Liver (tissue), 9 donors: ENCODE measurements around the gene AIG1. TPM values are rescaled to one million over a fixed set of nuclear protein-coding genes. Genes with fewer than 3 reads are reported as not detected.

Experiments
- DNase-seq: peaks from one replicate; pipeline ENCODE4 v3.0.0-alpha.2; 2017; ENCODE audit warnings: low spot score
- H3K27ac ChIP-seq, 2 donors: one replicate each; pipeline ENCODE4 v1.7.0; 2013; ENCODE audit warnings: inconsistent platforms in 2 of 2, low read length in 2 of 2, control low read depth in 1 of 2, low read depth in 1 of 2, mild to moderate bottlenecking in 1 of 2
- H3K27me3 ChIP-seq, 4 donors: one replicate each; pipeline versions ENCODE4 v1.6.1 to v1.7.0; 2013; ENCODE audit warnings: low read length in 3 of 4, inconsistent platforms in 1 of 4, mild to moderate bottlenecking in 1 of 4, moderate library complexity in 1 of 4; ENCODE audit not compliant: control insufficient read depth in 4 of 4, insufficient read depth in 4 of 4
- H3K36me3 ChIP-seq, 4 donors: one replicate each; pipeline versions ENCODE4 v1.6.1 to v1.7.0; 2013; ENCODE audit warnings: low read length in 3 of 4, mild to moderate bottlenecking in 3 of 4, low read depth in 1 of 4, moderate library complexity in 1 of 4; ENCODE audit not compliant: control insufficient read depth in 4 of 4, insufficient read depth in 3 of 4
- H3K4me1 ChIP-seq, 4 donors: one replicate each; pipeline versions ENCODE4 v1.6.1 to v1.7.0; 2013; ENCODE audit warnings: low read length in 3 of 4, mild to moderate bottlenecking in 3 of 4, moderate library complexity in 1 of 4; ENCODE audit not compliant: control insufficient read depth in 4 of 4, insufficient read depth in 4 of 4
- H3K4me3 ChIP-seq, 3 donors: one replicate each; pipeline versions ENCODE4 v1.6.1 to v1.7.0; 2013; ENCODE audit warnings: low read length in 3 of 3, control low read depth in 1 of 3, low read depth in 1 of 3, mild to moderate bottlenecking in 1 of 3
- H3K9ac ChIP-seq, 2 donors: one replicate each; pipeline ENCODE4 v1.7.0; 2013; ENCODE audit warnings: low read length in 2 of 2, mild to moderate bottlenecking in 2 of 2, moderate library complexity in 2 of 2, control low read depth in 1 of 2, low read depth in 1 of 2
- H3K9me3 ChIP-seq, 4 donors: one replicate each; pipeline versions ENCODE4 v1.6.1 to v1.7.0; 2013; ENCODE audit warnings: low read length in 3 of 4; ENCODE audit not compliant: control insufficient read depth in 4 of 4
- FOXA1 ChIP-seq: IDR thresholded peaks from 2 replicates; pipeline ENCODE4 v1.6.1; 2016; ENCODE audit warnings: antibody characterized with exemption
- FOXA2 ChIP-seq: IDR thresholded peaks from 2 replicates; pipeline ENCODE4 v1.6.1; 2016; ENCODE audit warnings: antibody characterized with exemption
- GABPA ChIP-seq, 2 donors: IDR thresholded peaks in 1 of 2; conservative IDR thresholded peaks in 1 of 2; 2 replicates each; pipeline ENCODE4 v1.6.1; 2016; ENCODE audit warnings: antibody characterized with exemption in 2 of 2, mild to moderate bottlenecking in 1 of 2, moderate library complexity in 1 of 2
- HNF4A ChIP-seq, 2 donors: conservative IDR thresholded peaks; 2 replicates each; pipeline ENCODE4 v1.6.1; 2016; ENCODE audit warnings: antibody characterized with exemption in 2 of 2, mild to moderate bottlenecking in 2 of 2
- HNF4G ChIP-seq: IDR thresholded peaks from 2 replicates; pipeline ENCODE4 v1.6.1; 2016; ENCODE audit warnings: antibody characterized with exemption
- JUND ChIP-seq, 2 donors: IDR thresholded peaks; 2 replicates each; pipeline ENCODE4 v1.6.1; 2016; ENCODE audit warnings: antibody characterized with exemption in 2 of 2
- NR2F2 ChIP-seq: IDR thresholded peaks from 2 replicates; pipeline ENCODE4 v1.6.1; 2016; ENCODE audit warnings: antibody characterized with exemption
- RAD21 ChIP-seq, 2 donors: IDR thresholded peaks; 2 replicates each; pipeline ENCODE4 v1.6.1; 2016; ENCODE audit warnings: antibody characterized with exemption in 2 of 2, mild to moderate bottlenecking in 2 of 2
- RXRA ChIP-seq, 2 donors: IDR thresholded peaks; 2 replicates each; pipeline ENCODE4 v1.6.1; 2017 to 2018; ENCODE audit warnings: antibody characterized with exemption in 2 of 2, mild to moderate bottlenecking in 1 of 2
- SP1 ChIP-seq: IDR thresholded peaks from 2 replicates; pipeline ENCODE4 v1.6.1; 2018; ENCODE audit warnings: antibody characterized with exemption, mild to moderate bottlenecking
- TAF1 ChIP-seq: conservative IDR thresholded peaks from 2 replicates; pipeline ENCODE4 v1.6.1; 2016; ENCODE audit warnings: antibody characterized with exemption, mild to moderate bottlenecking
- YY1 ChIP-seq: IDR thresholded peaks from 2 replicates; pipeline ENCODE4 v1.6.1; 2016; ENCODE audit warnings: antibody characterized with exemption, mild to moderate bottlenecking
- WGBS: extraction: QIAGEN DNeasy Blood & Tissue Kit; methylation state at CpG from one replicate; pipeline ENCODE4 v1.1.7; 2013; 5-methylcytosine and 5-hydroxymethylcytosine counted together
- polyA plus RNA-seq, 2 donors: library from polyadenylated mRNA; stranded (reverse) in 1 of 2; unstranded in 1 of 2; fragments of 200-250 nt in 1 of 2; fragments of >200 nt in 1 of 2; fragmentation: Nextera tagmentation in 1 of 2; extraction: Ambion mirVana in 1 of 2; gene quantifications; one replicate each; pipeline versions ENCODE4 v1.2.1 to v1.2.3, GENCODE V29; 2013 to 2015
- total RNA-seq, 2 donors: library from RNA; depleted of rRNA; stranded (reverse); fragments of >200 nt; gene quantifications; one replicate each; pipeline ENCODE4 v1.2.3, GENCODE V29; 2014
- TF ChIP-seq, protein P1 (sequence below): IDR thresholded peaks from 2 replicates; pipeline ENCODE4 v1.6.1; 2016; ENCODE audit warnings: antibody characterized with exemption, mild to moderate bottlenecking
- TF ChIP-seq, protein P2 (sequence below): IDR thresholded peaks from 2 replicates; pipeline ENCODE4 v1.6.1; 2016; ENCODE audit warnings: antibody characterized with exemption
- TF ChIP-seq, protein P3 (sequence below): IDR thresholded peaks from 2 replicates; pipeline ENCODE4 v1.6.1; 2016; ENCODE audit warnings: antibody characterized with exemption
- TF ChIP-seq, protein P4 (sequence below): fragments of 150-350 bp; IDR thresholded peaks from 2 replicates; pipeline ENCODE4 v1.5.1; 2017; ENCODE audit warnings: improper control_type of control experiment, low read depth, low read length; ENCODE audit not compliant: missing input control
- TF ChIP-seq, protein P5 (sequence below): IDR thresholded peaks from 2 replicates; pipeline ENCODE4 v1.6.1; 2016; ENCODE audit warnings: antibody characterized with exemption
- donor health status: healthy.
- donor health status: healthy.
- donor health status: healthy.
- donor health status: healthy.
- donor health status: healthy.

Gene AIG1
- total and polyA plus RNA-seq, 4 donors, result 74.8 to 169 (median 121) TPM

DNA sequence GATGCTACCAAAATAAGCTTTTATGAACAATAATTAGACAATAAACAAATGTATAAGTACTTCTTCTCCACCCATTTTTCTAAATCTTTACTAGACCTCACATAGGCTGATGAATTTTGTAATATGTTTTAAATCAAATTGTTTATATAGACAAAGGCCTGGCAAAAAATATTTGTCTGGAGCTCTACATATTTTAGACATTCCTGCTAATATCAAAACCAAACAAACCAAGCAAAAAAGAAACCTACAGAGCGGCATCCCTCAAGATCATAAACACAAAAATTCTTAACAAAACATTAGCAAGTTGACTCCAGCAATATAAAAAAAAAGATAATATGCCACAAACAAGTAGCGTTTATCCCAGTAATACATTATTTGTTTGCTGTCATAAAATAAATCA is 302.6 kb downstream of the AIG1 start:
- TF ChIP-seq SP1, result no peak
- no peak for TF ChIP-seq FOXA1
- TF ChIP-seq JUND (IDR thresholded peaks at IDR 0.05), result no peak
- TF ChIP-seq FOXA2, result no peak
- TF ChIP-seq YY1, result no peak
- TF ChIP-seq, protein P1, sequence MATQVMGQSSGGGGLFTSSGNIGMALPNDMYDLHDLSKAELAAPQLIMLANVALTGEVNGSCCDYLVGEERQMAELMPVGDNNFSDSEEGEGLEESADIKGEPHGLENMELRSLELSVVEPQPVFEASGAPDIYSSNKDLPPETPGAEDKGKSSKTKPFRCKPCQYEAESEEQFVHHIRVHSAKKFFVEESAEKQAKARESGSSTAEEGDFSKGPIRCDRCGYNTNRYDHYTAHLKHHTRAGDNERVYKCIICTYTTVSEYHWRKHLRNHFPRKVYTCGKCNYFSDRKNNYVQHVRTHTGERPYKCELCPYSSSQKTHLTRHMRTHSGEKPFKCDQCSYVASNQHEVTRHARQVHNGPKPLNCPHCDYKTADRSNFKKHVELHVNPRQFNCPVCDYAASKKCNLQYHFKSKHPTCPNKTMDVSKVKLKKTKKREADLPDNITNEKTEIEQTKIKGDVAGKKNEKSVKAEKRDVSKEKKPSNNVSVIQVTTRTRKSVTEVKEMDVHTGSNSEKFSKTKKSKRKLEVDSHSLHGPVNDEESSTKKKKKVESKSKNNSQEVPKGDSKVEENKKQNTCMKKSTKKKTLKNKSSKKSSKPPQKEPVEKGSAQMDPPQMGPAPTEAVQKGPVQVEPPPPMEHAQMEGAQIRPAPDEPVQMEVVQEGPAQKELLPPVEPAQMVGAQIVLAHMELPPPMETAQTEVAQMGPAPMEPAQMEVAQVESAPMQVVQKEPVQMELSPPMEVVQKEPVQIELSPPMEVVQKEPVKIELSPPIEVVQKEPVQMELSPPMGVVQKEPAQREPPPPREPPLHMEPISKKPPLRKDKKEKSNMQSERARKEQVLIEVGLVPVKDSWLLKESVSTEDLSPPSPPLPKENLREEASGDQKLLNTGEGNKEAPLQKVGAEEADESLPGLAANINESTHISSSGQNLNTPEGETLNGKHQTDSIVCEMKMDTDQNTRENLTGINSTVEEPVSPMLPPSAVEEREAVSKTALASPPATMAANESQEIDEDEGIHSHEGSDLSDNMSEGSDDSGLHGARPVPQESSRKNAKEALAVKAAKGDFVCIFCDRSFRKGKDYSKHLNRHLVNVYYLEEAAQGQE, result no peak
- no peak for TF ChIP-seq RXRA (IDR thresholded peaks at IDR 0.05)
- TF ChIP-seq GABPA (IDR thresholded peaks at IDR 0.05 in 1 of 2, conservative IDR thresholded peaks at IDR 0.05 in 1 of 2), result no peak
- TF ChIP-seq, protein P2, sequence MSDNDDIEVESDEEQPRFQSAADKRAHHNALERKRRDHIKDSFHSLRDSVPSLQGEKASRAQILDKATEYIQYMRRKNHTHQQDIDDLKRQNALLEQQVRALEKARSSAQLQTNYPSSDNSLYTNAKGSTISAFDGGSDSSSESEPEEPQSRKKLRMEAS, result no peak
- TF ChIP-seq, protein P3, sequence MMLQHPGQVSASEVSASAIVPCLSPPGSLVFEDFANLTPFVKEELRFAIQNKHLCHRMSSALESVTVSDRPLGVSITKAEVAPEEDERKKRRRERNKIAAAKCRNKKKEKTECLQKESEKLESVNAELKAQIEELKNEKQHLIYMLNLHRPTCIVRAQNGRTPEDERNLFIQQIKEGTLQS, result no peak
- TF ChIP-seq HNF4G, result no peak
- TF ChIP-seq, protein P4, sequence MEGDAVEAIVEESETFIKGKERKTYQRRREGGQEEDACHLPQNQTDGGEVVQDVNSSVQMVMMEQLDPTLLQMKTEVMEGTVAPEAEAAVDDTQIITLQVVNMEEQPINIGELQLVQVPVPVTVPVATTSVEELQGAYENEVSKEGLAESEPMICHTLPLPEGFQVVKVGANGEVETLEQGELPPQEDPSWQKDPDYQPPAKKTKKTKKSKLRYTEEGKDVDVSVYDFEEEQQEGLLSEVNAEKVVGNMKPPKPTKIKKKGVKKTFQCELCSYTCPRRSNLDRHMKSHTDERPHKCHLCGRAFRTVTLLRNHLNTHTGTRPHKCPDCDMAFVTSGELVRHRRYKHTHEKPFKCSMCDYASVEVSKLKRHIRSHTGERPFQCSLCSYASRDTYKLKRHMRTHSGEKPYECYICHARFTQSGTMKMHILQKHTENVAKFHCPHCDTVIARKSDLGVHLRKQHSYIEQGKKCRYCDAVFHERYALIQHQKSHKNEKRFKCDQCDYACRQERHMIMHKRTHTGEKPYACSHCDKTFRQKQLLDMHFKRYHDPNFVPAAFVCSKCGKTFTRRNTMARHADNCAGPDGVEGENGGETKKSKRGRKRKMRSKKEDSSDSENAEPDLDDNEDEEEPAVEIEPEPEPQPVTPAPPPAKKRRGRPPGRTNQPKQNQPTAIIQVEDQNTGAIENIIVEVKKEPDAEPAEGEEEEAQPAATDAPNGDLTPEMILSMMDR, result no peak
- no peak for TF ChIP-seq HNF4A (conservative IDR thresholded peaks at IDR 0.05)
- TF ChIP-seq TAF1, result no peak
- TF ChIP-seq RAD21 (IDR thresholded peaks at IDR 0.05), result no peak
- TF ChIP-seq NR2F2, result no peak
- Histone ChIP-seq H3K27ac (no peak overlapping the region), H3K36me3 (no peaks in the 10 kb centered on the region), H3K9me3 (no peaks in the 10 kb centered on the region), H3K27me3 (no peaks in the 10 kb centered on the region), H3K4me1 (no peaks in the 10 kb centered on the region), H3K9ac (no peak overlapping the region), H3K4me3 (no peak overlapping the region)
- WGBS, result 90% methylated on average over 2 of the region's 2 CpGs
- no peak for DNase-seq

DNA sequence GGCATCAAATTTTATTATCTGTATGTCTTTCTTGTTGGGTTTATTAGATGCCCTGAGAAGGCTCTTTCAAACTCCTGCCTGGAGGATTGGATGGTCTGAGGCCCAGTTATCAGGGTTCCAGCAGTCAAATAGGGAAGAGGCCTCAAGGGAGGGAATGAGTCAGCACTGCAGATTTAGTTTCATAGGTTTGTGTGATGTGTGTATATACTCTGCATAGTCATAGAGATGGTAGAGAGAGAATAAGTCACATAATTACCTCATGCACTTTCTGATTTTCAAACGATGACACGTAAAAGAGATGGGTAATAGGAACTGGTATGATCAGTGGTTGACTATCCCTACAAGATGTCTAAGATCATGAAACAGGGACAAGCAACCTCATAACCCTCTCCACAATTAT is 307.7 kb downstream of the AIG1 start:
- Histone ChIP-seq H3K36me3 (no peaks in the 10 kb centered on the region), H3K9me3 (no peaks in the 10 kb centered on the region), H3K4me1 (no peaks in the 10 kb centered on the region), H3K9ac (no peak overlapping the region), H3K27ac (no peak overlapping the region), H3K27me3 (no peaks in the 10 kb centered on the region), H3K4me3 (no peak overlapping the region)
- no peak for DNase-seq
- TF ChIP-seq FOXA1, result no peak
- TF ChIP-seq, protein P4, result no peak
- TF ChIP-seq TAF1, result no peak
- TF ChIP-seq, protein P5, sequence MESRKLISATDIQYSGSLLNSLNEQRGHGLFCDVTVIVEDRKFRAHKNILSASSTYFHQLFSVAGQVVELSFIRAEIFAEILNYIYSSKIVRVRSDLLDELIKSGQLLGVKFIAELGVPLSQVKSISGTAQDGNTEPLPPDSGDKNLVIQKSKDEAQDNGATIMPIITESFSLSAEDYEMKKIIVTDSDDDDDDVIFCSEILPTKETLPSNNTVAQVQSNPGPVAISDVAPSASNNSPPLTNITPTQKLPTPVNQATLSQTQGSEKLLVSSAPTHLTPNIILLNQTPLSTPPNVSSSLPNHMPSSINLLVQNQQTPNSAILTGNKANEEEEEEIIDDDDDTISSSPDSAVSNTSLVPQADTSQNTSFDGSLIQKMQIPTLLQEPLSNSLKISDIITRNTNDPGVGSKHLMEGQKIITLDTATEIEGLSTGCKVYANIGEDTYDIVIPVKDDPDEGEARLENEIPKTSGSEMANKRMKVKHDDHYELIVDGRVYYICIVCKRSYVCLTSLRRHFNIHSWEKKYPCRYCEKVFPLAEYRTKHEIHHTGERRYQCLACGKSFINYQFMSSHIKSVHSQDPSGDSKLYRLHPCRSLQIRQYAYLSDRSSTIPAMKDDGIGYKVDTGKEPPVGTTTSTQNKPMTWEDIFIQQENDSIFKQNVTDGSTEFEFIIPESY, result no peak
- TF ChIP-seq, protein P1, result no peak
- TF ChIP-seq NR2F2, result no peak
- no peak for TF ChIP-seq HNF4A (conservative IDR thresholded peaks at IDR 0.05)
- no peak for TF ChIP-seq FOXA2
- 94% methylated on average over 2 of the region's 2 CpGs for WGBS
